ENCODE results near the gene SOX6.

- no peak for TF ChIP-seq CTCF (IDR thresholded peaks at IDR 0.05)
- TF ChIP-seq POLR2AphosphoS5 (IDR thresholded peaks at IDR 0.05; ENCODE audit: insufficient read depth in 1 of 2, low read depth in 1 of 2) = no peak
Observed at GRCh38 chr11:16016468-16016829, 339.9 kb downstream of the SOX6 start.

Measured in vagina (tissue), 2 donors.